Calu3 (cell line): Measurements from ENCODE around the gene LHX4. TPM values are rescaled to one million over a fixed set of nuclear protein-coding genes. Genes with fewer than 3 reads are reported as not detected.

Source experiments
- BruUV-seq: library from RNA; stranded (reverse); fragments of 400-500 nt; replicated peaks from 2 replicates; lab custom pipeline; 2021; lab: Mats Ljungman, UMichigan
- CTCF ChIA-PET: fragments of 300-600 bp; sonication (Branson Sonifier 250); formaldehyde crosslinking; loops from one replicate; lab custom pipeline; 2022; ENCODE audit warnings: antibody characterized with exemption; lab: Charles Lee
- DNase-seq: peaks from one replicate; pipeline ENCODE4 v3.0.0; 2022
- H3K27ac Mint-ChIP-seq: one replicate; pipeline ENCODE4 v1.8.0; 2022; ENCODE audit warnings: mixed read lengths; ENCODE audit not compliant: unreplicated experiment
- H3K27me3 Mint-ChIP-seq: one replicate; pipeline ENCODE4 v1.8.0; 2022; ENCODE audit warnings: mixed read lengths; ENCODE audit not compliant: unreplicated experiment
- H3K36me3 Mint-ChIP-seq: one replicate; pipeline ENCODE4 v1.8.0; 2022; ENCODE audit warnings: mild to moderate bottlenecking, moderate library complexity, mixed read lengths; ENCODE audit not compliant: insufficient read depth, unreplicated experiment
- H3K4me1 Mint-ChIP-seq: one replicate; pipeline ENCODE4 v1.8.0; 2022; ENCODE audit warnings: mild to moderate bottlenecking, low read depth, mixed read lengths; ENCODE audit not compliant: unreplicated experiment
- H3K4me3 Mint-ChIP-seq: one replicate; pipeline ENCODE4 v1.8.0; 2022; ENCODE audit warnings: mild to moderate bottlenecking, low read depth, moderate library complexity, mixed read lengths; ENCODE audit not compliant: unreplicated experiment
- H3K9me3 Mint-ChIP-seq: one replicate; pipeline ENCODE4 v1.8.0; 2022; ENCODE audit warnings: low read depth, mixed read lengths; ENCODE audit not compliant: unreplicated experiment
- CTCF ChIP-seq: fragments of 200-600 bp; IDR thresholded peaks from one replicate; pipeline ENCODE4 v1.8.0; 2022; ENCODE audit warnings: antibody characterized with exemption; ENCODE audit not compliant: unreplicated experiment
- intact Hi-C: fragments of 100-400 bp; cut with micrococcal nuclease; formaldehyde crosslinking; loops from one replicate; pipeline ENCODE4 v1.10.0; 2022; ENCODE audit not compliant: unreplicated experiment
- total RNA-seq: library from RNA; stranded (reverse); gene quantifications from 2 replicates; pipeline ENCODE4 v1.2.3, GENCODE V29; 2022

The LHX4 gene
- total RNA-seq, 1 experiment from 2014 or later: 0.19 TPM

- Mint-ChIP-seq H3K4me1 (peaks cover 23% of the 10 kb centered on the region), H3K4me3 (no peak overlapping the region), H3K9me3 (peaks cover 5% of the 10 kb centered on the region), H3K27me3 (no peaks in the 10 kb centered on the region), H3K27ac (no peak overlapping the region), H3K36me3 (no peaks in the 10 kb centered on the region)
- intact Hi-C loops: loop anchor here (2.0 kb wide), 1 partner anchor 74 kb away; no protein-coding TSS in a partner anchor
- no TSS peak for BruUV-seq
- TF ChIP-seq CTCF: no peak
- CTCF ChIA-PET: no interaction called here
- DNase-seq: no peak
Measured at GRCh38 chr1:180311011-180311730, 81.1 kb downstream of the LHX4 start.

- no peak for DNase-seq
- no peak overlapping the region for H3K4me3 Mint-ChIP-seq
- CTCF ChIA-PET: no interaction called here
- BruUV-seq: no TSS peak
- no peaks in the 10 kb centered on the region for H3K36me3 Mint-ChIP-seq
- H3K27ac Mint-ChIP-seq: no peak overlapping the region
- H3K4me1 Mint-ChIP-seq: peaks cover 23% of the 10 kb centered on the region
- intact Hi-C loops: no loop called here
- no peak for TF ChIP-seq CTCF
- H3K9me3 Mint-ChIP-seq: no peaks in the 10 kb centered on the region
- H3K27me3 Mint-ChIP-seq: no peaks in the 10 kb centered on the region
Measured at GRCh38 chr1:180312926-180313325, 82.9 kb downstream of the LHX4 start.

- Mint-ChIP-seq H3K4me3 (no peak overlapping the region), H3K27me3 (no peaks in the 10 kb centered on the region), H3K27ac (no peak overlapping the region), H3K4me1 (no peaks in the 10 kb centered on the region), H3K9me3 (peaks cover 6% of the 10 kb centered on the region), H3K36me3 (no peaks in the 10 kb centered on the region)
- no peak for TF ChIP-seq CTCF
- no peak for DNase-seq
- CTCF ChIA-PET: no interaction called here
- intact Hi-C loops: no loop called here
- no TSS peak for BruUV-seq
Measured at GRCh38 chr1:180327089-180327488, 97.0 kb downstream of the LHX4 start.

Other genes with a start within 250 kb of the LHX4 start
- 462 and 505 TPM in 2 replicates for gene QSOX1, start 75.4 kb upstream of the LHX4 start, total RNA-seq